Kidney glomerular epithelial cell (primary cell): ENCODE measurements around the gene MRPL23.

ENCODE experiments used
- DNase-seq: peaks from one replicate; lab custom pipeline; 2025; lab: John Stamatoyannopoulos, UW

The MRPL23 gene

GRCh38 chr11:1921574-1922141, 25.5 kb upstream of the MRPL23 start:
- no peak for DNase-seq

- DNase-seq: no peak
Observed at GRCh38 chr11:1922481-1923081, 24.6 kb upstream of the MRPL23 start.

GRCh38 chr11:1923201-1923956, 23.8 kb upstream of the MRPL23 start:
- DNase-seq: no peak

- DNase-seq: peak; percentile 7
Observed at GRCh38 chr11:1924181-1924580, 23.0 kb upstream of the MRPL23 start.

GRCh38 chr11:1924646-1925372, 22.3 kb upstream of the MRPL23 start:
- no peak for DNase-seq

- DNase-seq: no peak
Observed at GRCh38 chr11:1925373-1926155, 21.6 kb upstream of the MRPL23 start.

- DNase-seq: no peak
Observed at GRCh38 chr11:1926156-1927025, 20.7 kb upstream of the MRPL23 start.

GRCh38 chr11:1927026-1927847, 19.9 kb upstream of the MRPL23 start:
- no peak for DNase-seq

GRCh38 chr11:1927848-1928469, 19.2 kb upstream of the MRPL23 start:
- no peak for DNase-seq

GRCh38 chr11:1928470-1928890, 18.7 kb upstream of the MRPL23 start:
- no peak for DNase-seq

GRCh38 chr11:1928891-1929541, 18.1 kb upstream of the MRPL23 start:
- DNase-seq: no peak

- no peak for DNase-seq
Observed at GRCh38 chr11:1929621-1930461, 17.3 kb upstream of the MRPL23 start.

GRCh38 chr11:1930462-1930830, 16.7 kb upstream of the MRPL23 start:
- DNase-seq: no peak

- no peak for DNase-seq
Observed at GRCh38 chr11:1931341-1932104, 15.6 kb upstream of the MRPL23 start.

GRCh38 chr11:1932105-1932480, 15.0 kb upstream of the MRPL23 start:
- no peak for DNase-seq

GRCh38 chr11:1932681-1933080, 14.5 kb upstream of the MRPL23 start:
- no peak for DNase-seq
